ENCODE data around the gene ADGRD1. TPM values are rescaled to one million over a fixed set of nuclear protein-coding genes. Genes with fewer than 3 reads are reported as not detected.
A peak's percentile ranks its signal among the peaks of the same experiment; 100 is the strongest.

Gene ADGRD1
- total RNA-seq, 1 donor from 2014 or later, result 11.0 TPM

DNA sequence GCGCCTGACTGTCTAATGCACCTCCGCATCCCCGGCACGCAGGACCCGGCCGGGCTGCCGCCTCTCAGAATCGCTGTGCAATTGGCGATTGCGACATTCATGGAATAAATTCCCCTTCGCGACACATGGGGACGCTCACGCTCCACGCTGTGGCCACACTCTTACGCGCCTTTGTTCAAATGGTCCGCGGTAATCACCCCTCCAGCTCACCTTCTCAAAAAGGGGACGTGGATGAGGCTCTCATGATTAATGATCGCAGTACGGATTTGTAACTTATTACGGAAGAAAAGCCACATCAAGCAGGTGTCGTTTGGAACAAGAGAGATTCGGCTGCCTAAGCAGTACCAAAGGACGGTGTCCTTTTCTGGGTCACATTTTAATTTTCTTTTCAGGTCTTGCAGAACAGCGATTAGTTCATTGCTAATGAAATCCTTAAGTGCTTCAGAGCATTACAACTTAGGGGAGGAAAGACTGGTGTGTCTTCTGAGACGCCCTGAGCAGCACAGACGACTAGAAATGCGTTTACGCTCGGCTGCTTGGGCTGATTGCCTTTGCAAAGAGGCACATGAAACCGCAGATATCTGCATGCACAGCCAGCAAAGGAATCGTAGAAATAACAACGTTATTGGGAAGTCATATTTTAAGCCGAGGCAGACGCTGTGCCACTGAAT, 37.3 kb upstream of the ADGRD1 start:
- Mint-ChIP-seq H3K27me3 (peaks cover 18% of the 10 kb centered on the region), H3K27ac (peak overlapping the region; percentile 33), H3K4me3 (peak overlapping the region; percentile 86), H3K9me3 (peaks cover 7% of the 10 kb centered on the region), H3K36me3 (no peaks in the 10 kb centered on the region), H3K4me1 (ENCODE audit: unreplicated experiment) (peaks cover 12% of the 10 kb centered on the region)
- no peak for DNase-seq (ENCODE audit: extremely low spot score, unreplicated experiment)
- peak; percentile 97 for TF ChIP-seq CTCF (conservative IDR thresholded peaks at IDR 0.05)

DNA sequence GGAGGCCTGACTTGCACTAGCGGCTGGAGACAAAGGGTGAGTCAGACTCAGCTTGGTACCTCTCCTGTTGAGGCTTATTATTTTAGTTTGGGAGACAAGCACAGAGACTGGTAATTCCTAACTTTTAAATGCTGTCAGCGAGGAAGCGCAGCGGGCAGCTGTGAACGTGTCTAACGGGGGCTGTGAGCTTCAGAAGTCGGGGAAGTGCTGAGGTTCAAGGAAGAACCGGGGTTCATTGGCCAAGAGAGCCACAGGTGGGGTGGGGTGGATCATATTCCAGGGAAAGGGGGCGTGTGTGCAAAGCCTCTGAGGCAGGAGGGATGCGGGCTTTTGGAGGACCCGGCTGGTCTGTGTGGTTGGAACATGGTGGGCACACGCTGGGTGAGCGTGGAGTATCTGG, 36.1 kb upstream of the ADGRD1 start:
- no peak for DNase-seq (ENCODE audit: extremely low spot score, unreplicated experiment)
- Mint-ChIP-seq H3K4me3 (no peak overlapping the region), H3K36me3 (no peaks in the 10 kb centered on the region), H3K9me3 (no peaks in the 10 kb centered on the region), H3K27ac (no peak overlapping the region), H3K4me1 (ENCODE audit: unreplicated experiment) (peaks cover 18% of the 10 kb centered on the region), H3K27me3 (peaks cover 26% of the 10 kb centered on the region)
- TF ChIP-seq CTCF (conservative IDR thresholded peaks at IDR 0.05), result no peak

DNA sequence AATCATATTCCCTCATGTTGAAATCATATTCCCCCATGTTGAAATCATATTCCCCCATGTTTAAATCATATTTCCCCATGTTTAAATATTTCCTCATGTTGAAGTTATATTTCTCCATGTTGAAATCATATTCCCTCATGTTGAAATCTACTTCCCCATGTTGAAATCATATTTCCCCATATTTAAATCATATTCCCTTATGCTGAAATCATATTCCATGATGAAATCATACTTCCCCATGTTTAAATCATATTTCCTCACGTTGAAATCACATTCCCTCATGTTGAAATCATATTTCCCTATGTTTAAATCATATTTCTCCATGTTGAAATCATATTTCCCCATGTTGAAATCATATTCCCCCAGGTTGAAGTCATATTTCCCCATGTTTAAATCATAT, 34.6 kb upstream of the ADGRD1 start:
- DNase-seq (ENCODE audit: extremely low spot score, unreplicated experiment), result no peak
- Mint-ChIP-seq H3K27me3 (peaks cover 26% of the 10 kb centered on the region), H3K9me3 (no peaks in the 10 kb centered on the region), H3K36me3 (no peaks in the 10 kb centered on the region), H3K4me3 (no peak overlapping the region), H3K4me1 (ENCODE audit: unreplicated experiment) (peaks cover 24% of the 10 kb centered on the region), H3K27ac (no peak overlapping the region)
- TF ChIP-seq CTCF (conservative IDR thresholded peaks at IDR 0.05), result no peak

- TF ChIP-seq CTCF (conservative IDR thresholded peaks at IDR 0.05), result no peak
- DNase-seq (ENCODE audit: extremely low spot score, unreplicated experiment), result no peak
- Mint-ChIP-seq H3K4me3 (no peak overlapping the region), H3K36me3 (no peaks in the 10 kb centered on the region), H3K4me1 (ENCODE audit: unreplicated experiment) (peaks cover 25% of the 10 kb centered on the region), H3K27me3 (peaks cover 21% of the 10 kb centered on the region), H3K9me3 (no peaks in the 10 kb centered on the region), H3K27ac (no peak overlapping the region)
These were observed 33.5 kb upstream of the ADGRD1 start for GRCh38 chr12:130920119-130920703.

- DNase-seq (ENCODE audit: extremely low spot score, unreplicated experiment), result no peak
- H3K4me3 Mint-ChIP-seq, result no peak overlapping the region
- H3K36me3 Mint-ChIP-seq, result no peaks in the 10 kb centered on the region
- H3K4me1 Mint-ChIP-seq (ENCODE audit: unreplicated experiment), result peaks cover 32% of the 10 kb centered on the region
- no peak overlapping the region for H3K27ac Mint-ChIP-seq
- H3K27me3 Mint-ChIP-seq, result peaks cover 21% of the 10 kb centered on the region
- no peaks in the 10 kb centered on the region for H3K9me3 Mint-ChIP-seq
- TF ChIP-seq CTCF (conservative IDR thresholded peaks at IDR 0.05), result no peak
These were observed 32.9 kb upstream of the ADGRD1 start for GRCh38 chr12:130920723-130921381.
